ENCODE results near the gene FKBP1B.
"Not testable (repeated sequence)": the region's sequence is repeated elsewhere in the genome, so short reads cannot be mapped to it uniquely, and the experiment has no call there.

Gene FKBP1B

GRCh38 chr2:24072259-24072658 is 22.7 kb downstream of the FKBP1B start:
- FAIRE-seq = no peak

DNA sequence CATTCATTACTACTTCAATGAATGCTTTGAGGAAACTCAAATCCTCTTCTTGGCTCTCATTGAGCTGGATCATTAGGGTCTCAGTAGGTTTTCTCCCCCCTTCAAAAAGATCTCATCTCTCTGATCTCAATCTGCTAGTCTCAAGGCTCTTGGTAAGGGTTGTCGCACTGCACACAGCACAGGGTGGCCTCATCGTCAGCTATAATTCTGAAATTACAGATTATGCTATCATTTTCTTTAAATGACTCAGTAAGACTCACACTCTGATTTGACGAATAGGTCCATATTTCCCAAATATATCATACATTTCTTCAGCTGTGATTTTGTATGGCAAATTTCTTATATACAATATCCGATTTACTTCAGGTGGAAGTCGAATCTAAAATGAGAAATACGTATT is 24.3 kb downstream of the FKBP1B start:
- FAIRE-seq = no peak

DNA sequence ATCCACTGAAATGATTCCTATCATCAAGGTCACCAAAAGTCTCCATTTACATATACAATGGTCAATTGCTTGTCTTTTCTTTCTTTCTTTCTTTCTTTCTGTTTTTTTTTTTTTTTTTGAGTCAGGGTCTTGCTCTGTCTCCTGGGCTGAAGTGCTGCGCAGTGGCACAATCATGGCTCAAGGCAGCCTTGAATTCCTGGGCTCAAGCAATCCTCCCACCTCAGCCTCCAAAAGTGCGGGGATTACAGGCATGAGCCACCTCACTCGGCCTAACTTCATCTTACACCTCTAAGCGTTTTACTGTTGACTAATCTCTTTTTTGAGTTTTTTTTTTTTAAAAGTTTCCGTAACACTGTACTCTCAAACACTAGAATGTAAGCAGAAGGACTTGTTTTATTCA is 25.7 kb downstream of the FKBP1B start:
- no peak for FAIRE-seq

DNA sequence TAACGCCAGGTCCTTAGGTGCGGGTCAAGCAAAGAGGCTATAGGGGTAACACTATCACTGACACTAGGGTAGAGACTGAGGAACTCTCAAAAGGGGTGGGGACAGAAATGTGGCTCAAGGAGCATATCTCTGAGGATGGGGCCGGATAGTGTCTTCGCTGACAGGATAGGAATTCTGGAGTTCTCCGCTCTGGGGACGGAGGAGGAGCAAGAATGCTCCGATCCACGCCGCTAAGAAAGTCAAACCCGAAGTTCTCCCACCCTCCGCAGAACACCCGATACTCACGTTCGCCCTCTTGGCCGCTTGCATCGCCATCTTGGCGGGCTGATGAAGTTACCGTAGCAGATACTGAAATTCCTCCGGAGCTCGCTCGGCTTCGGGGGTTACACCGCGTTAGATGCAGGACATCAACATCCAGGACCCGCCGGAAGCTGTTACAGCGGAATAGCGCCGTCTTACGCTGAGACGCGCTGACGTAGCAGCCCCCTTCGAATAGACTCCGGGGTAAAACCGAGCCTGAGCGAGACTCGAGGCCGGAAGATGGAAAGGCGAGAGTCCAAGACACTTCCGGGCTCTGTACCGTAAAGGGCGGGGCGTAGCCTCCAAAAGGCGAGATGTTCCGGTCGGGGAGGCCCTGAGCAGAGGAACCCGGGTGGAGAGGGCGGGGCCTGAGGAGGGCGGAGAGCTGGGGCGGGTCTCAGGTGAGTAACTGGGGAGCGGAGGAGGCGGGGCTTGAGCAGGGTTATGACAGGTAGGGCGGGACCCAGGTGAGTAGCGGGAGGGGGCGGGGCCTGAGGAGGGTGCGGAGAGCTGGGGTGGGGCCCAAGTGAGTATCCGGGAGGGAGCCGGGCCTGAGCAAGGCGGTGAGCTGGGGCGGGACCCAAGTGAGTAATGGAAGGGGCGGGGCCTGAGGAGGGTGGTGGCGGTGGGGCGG is 26.6 kb downstream of the FKBP1B start, which contains the start of gene SF3B6:
Gene SF3B6 (minus strand): TSS at position 412 of the 934 bp plus-strand sequence. CDS start 97 bp downstream, at position 315.
- FAIRE-seq = peak; percentile 96

DNA sequence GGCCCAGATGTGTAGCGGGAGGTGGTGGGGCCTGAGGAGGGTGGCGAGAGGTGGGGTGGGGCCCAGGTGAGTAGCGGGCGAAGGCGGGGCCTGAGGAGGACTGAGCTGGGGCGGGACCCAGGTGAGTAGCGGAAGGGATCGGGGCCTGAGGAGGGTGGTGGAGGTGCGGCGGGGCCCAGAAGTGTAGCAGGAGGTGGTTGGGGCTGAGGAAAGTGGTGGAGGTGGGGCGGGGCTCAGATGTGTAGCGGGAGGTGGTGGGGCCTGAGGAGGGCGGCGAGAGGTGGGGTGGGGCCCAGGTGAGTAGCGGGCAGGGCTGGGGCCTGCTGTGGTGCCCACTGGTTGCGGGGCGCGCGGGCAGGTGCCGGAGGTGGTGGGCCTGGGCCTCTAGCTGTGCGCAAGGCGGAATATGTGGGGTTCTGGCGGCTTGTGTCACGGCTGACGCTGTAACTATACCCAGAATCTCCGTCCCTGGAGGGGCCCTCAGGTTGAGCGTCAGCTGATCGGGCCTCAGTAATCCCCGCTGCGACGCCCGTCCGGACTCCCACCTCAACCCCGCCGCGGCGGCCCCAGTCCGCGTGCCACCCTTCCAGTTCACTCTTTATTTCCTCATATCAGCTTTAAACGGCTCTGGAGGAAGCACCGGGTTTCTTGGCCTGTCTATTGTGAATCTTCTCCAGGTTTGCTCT is 27.5 kb downstream of the FKBP1B start:
- FAIRE-seq = no peak

DNA sequence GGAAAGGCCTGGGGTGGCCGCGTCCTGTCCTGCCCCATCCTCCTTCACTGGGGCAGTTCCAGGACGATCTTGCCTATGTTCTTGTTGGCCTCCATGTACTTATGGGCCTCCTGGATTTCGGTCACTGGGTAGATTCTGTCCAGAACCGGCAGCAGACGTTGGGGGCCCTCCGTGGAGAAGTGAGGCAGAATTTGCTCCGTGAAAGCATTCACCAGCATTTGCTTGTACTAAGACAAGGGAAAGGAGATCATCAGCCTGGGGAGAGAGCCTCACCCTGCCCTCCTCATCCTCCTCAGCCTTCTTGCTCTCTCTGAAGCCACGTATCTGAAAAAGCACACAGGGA is 28.0 kb downstream of the FKBP1B start:
- FAIRE-seq = no peak

- FAIRE-seq = no peak
These were observed 28.3 kb downstream of the FKBP1B start for GRCh38 chr2:24077879-24078278.

GRCh38 chr2:24080701-24081100 is 31.2 kb downstream of the FKBP1B start:
- no peak for FAIRE-seq

- no peak for FAIRE-seq
These were observed 33.4 kb downstream of the FKBP1B start for GRCh38 chr2:24082787-24083566.

DNA sequence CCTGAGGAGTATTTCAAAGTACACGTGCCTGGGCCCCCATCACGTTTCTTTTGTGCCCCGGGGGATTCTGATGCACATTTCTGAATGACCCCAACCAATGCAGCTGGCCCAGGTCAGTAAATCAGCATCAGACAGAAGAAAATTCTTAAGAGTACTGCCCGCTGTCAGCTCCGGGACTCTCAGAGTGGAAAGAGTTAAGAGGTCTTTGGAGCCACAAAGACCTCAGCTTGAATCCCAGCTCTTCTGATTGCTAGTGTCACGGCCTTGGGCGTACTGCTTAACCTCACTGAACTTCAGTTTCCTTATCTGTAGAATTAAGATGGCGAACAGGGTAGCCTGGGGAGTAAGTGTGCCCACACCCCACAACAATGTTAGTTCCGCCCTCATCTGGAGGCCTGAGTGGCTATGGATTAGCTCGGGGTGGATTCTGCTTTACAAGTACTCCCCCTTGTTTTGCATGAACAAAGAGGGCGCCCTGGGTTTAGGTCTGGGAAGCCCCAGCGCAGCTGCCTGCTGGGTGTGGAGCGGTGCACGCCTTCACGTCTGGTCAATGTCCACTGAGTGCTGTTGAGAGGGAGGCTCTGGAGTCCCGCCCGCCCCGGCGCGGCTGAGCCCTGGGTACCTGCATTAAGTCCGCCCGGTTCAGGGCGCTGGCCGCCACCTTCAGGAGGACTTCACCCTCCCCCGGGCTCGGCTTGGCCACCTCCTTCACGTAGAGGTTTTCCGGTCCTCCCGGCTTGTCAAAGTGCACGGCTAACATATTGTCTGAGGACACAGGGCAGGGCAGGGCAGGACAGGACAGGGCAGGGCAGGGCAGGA is 34.2 kb downstream of the FKBP1B start:
- no peak for FAIRE-seq

GRCh38 chr2:24084386-24085199 is 35.1 kb downstream of the FKBP1B start, which contains the start of gene TP53I3:
Gene TP53I3, minus strand, starts transcription at chr2:24084834. Its CDS starts 508 bp downstream, at chr2:24084326.
- peak; percentile 15 for FAIRE-seq

- no peak for FAIRE-seq
These were observed 35.6 kb downstream of the FKBP1B start for GRCh38 chr2:24085200-24085489.

- FAIRE-seq = no peak
These were observed 36.7 kb downstream of the FKBP1B start for GRCh38 chr2:24086241-24086640.

GRCh38 chr2:24087032-24087431 is 37.5 kb downstream of the FKBP1B start:
- FAIRE-seq = no peak

DNA sequence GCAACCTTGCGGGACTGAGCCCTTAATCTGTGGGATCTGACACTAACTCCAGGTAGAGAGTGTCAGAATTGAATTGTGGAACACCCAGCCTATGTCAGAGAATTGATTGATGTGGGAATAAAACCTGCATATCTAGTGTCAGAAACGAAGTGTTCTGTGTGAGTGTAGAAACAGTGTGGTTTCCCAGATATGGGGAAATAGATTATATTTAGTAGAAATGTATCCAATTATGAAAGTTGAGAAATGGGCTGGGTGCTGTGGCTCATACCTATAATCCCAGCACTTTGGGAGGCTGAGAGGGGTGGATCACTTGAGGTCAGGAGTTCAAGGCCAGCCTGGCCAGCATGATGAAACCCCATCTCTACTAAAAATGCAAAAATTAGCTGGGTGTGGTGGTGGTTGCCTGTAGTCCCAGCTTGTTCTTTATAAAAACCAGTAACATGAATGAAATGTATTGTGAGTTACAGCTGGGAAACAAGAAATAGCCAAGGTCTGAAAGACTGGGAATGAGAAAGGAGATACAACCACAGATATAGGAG is 39.3 kb downstream of the FKBP1B start:
- FAIRE-seq = no peak

DNA sequence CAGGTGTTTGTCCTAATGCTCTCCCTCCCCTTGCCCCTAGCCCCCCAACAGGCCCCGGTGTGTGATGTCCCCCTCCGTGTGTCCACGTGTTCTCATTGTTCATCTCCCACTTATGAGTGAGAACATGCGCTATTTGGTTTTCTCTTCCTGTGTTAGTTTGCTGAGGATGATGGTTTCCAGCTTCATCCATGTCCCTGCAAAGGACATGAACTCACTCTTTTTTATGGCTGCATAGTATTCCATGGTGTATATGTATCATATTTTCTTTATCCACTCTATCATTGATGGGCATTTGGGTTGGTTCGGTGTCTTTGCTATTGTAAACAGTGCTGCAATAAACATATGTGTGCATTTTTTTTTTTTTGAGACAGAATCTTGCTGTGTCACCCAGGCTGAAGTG is 43.7 kb downstream of the FKBP1B start:
- FAIRE-seq = not testable (repeated sequence)

DNA sequence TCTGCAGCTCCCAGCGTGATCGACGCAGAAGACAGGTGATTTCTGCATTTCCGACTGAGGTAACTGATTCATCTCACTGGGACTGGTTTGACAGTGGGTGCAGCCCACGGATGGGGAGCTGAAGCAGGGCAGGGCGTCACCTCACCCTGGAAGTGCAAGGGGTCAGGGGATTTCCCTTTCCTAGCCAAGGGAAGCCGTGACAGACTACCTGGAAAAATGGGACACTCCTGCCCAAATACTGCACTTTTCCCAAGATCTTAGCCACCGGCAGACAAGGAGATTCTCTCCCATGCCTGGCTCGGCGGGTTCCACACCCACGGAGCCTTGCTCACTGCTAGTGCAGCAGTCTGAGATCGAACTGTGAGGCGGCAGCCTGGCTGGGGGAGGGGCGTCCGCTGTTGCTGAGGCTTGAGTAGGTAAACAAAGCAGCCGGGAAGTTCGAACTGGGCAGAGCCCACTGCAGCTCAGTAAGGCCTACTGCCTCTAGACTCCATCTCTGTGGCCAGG is 45.7 kb downstream of the FKBP1B start:
- not testable (repeated sequence) for FAIRE-seq

DNA sequence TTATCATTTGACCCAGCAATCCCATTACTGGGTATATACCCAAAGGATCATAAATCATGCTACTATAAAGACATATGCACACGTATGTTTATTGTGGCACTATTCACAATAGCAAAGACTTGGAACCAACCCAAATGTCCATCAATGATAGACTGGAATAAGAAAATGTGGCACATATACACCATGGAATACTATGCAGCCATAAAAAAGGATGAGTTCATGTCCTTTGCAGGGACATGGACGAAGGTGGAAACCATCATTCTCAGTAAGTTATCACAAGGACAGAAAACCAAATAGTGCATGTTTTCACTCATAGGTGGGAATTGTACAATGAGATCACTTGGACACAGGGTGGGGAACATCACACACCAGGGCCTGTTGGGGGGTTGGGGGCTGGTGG is 51.2 kb downstream of the FKBP1B start:
- FAIRE-seq = not testable (repeated sequence)

DNA sequence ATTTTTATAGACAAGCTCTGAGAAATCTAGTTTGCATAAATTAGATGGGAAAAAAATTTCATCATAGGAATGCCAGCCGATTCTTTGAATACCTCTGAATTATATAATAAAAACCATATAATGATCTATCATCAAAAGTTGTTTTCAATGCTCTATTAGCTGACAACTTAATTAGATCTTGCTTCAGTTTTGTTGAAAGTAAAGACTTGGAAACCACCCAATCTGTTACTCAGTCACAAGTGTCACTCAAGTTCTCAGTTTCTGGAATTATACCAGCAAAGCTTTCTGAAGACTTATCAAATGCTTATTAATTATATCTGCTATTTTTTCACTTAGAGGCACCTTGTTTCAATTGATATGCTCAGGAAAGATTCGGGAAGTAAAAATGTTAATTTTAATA is 52.5 kb downstream of the FKBP1B start:
- FAIRE-seq = no peak

GRCh38 chr2:24102677-24103076 is 53.1 kb downstream of the FKBP1B start:
- FAIRE-seq = no peak

DNA sequence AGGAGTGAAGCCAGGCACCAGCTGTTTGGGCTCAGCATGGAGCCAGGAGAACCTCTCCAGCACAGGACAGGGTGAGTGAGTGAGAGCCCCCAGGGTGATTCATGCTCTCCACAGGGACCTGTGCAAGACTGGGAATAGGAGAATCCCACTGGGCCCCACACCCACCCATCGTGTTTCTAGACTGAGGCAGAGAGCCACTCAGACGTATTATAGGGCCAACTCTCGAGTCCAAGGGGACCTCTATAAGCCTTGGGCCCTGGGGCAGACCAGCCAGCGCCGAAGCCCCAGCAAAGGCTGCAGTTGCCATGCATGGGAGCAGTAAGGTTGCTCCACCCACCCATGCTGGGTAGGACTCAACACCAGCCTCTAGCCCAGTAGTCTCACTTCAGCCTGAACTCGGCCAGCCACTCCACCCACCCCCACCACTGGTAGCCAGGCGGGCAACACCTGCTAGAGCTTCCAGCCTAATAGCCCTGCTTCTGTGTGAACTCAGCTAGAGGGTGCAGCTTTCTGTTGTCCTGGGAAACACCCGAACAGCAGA is 54.6 kb downstream of the FKBP1B start:
- FAIRE-seq = no peak

Measured in TTC549 (cell line).